ENCODE data around the gene CES2.

GRCh38 chr16:66983033-66983432 lies 47.7 kb downstream of the CES2 start:
- TF ChIP-seq ARNTL (CRISPR knock-in tag; IDR thresholded peaks at IDR 0.05; ENCODE audit: borderline replicate concordance, low read depth) (no peak), TCF4 (CRISPR knock-in tag; IDR thresholded peaks at IDR 0.05; ENCODE audit: borderline replicate concordance) (no peak), PATZ1 (CRISPR knock-in tag; IDR thresholded peaks at IDR 0.05; ENCODE audit: borderline replicate concordance) (no peak), ZFP3 (CRISPR knock-in tag; IDR thresholded peaks at IDR 0.05) (no peak), ESRRG (CRISPR knock-in tag; IDR thresholded peaks at IDR 0.05) (no peak), TSHZ2 (CRISPR knock-in tag; IDR thresholded peaks at IDR 0.05) (no peak), POU6F1 (CRISPR knock-in tag; IDR thresholded peaks at IDR 0.05; ENCODE audit: borderline replicate concordance, low read depth) (no peak)

Measured in SK-N-SH treated with all-trans-retinoic acid at 6 μM for 48 hours (cell line).